Karpas-422 (cell line): Measurements from ENCODE around the gene SSTR5. TPM values are rescaled to one million over a fixed set of nuclear protein-coding genes. Genes with fewer than 3 reads are reported as not detected.

Experiments used
- DNase-seq: peaks from one replicate; pipeline ENCODE4 v3.0.0-alpha.2; 2015
- H2AFZ ChIP-seq: fragments of 200-600 bp; sonication (generic); 2 replicates; pipeline ENCODE4 v1.6.1; 2014; ENCODE audit warnings: antibody characterized with exemption, low read length, mixed read lengths
- H3K27ac ChIP-seq: fragments of 200-600 bp; sonication (generic); 2 replicates; pipeline ENCODE4 v1.5.1; 2014; ENCODE audit warnings: mild to moderate bottlenecking, low read length, moderate library complexity
- H3K27me3 ChIP-seq: fragments of 200-600 bp; sonication (generic); 2 replicates; pipeline ENCODE4 v1.6.1; 2014; ENCODE audit warnings: low read length, mixed read lengths
- H3K36me3 ChIP-seq: fragments of 200-600 bp; sonication (generic); 2 replicates; pipeline ENCODE4 v1.6.1; 2014; ENCODE audit warnings: low read length, mixed read lengths; ENCODE audit not compliant: insufficient read depth
- H3K4me1 ChIP-seq: fragments of 200-600 bp; sonication (generic); 2 replicates; pipeline ENCODE4 v1.6.1; 2014; ENCODE audit warnings: mild to moderate bottlenecking, low read length, mixed read lengths
- H3K4me2 ChIP-seq: fragments of 200-600 bp; sonication (generic); 2 replicates; pipeline ENCODE4 v1.6.1; 2014; ENCODE audit warnings: low read length, low read depth, mild to moderate bottlenecking; ENCODE audit not compliant: poor library complexity, severe bottlenecking
- H3K4me3 ChIP-seq: fragments of 200-600 bp; sonication (generic); 2 replicates; pipeline ENCODE4 v1.5.1; 2014; ENCODE audit warnings: mild to moderate bottlenecking, antibody characterized with exemption, low read length, mixed read lengths
- H3K79me2 ChIP-seq: fragments of 200-600 bp; sonication (generic); 2 replicates; pipeline ENCODE4 v1.6.1; 2014; ENCODE audit warnings: mild to moderate bottlenecking, low read length, mixed read lengths
- H3K9ac ChIP-seq: fragments of 200-600 bp; sonication (generic); 2 replicates; pipeline ENCODE4 v1.6.0; 2014; ENCODE audit warnings: low read length
- H3K9me2 ChIP-seq: fragments of 200-600 bp; sonication (generic), shearing (Covaris generic); replicated peaks from 2 replicates; pipeline ENCODE4 v1.6.0; 2014; ENCODE audit warnings: mild to moderate bottlenecking, low read length, moderate library complexity; ENCODE audit not compliant: insufficient read depth
- H3K9me3 ChIP-seq: fragments of 300-700, 200-600 bp; sonication (generic); 2 replicates; pipeline ENCODE4 v1.6.1; 2014; ENCODE audit warnings: low read length, mixed read lengths
- H4K20me1 ChIP-seq: fragments of 200-600 bp; sonication (generic); 2 replicates; pipeline ENCODE4 v1.6.1; 2014; ENCODE audit warnings: mild to moderate bottlenecking, antibody characterized with exemption, low read length, low read depth; ENCODE audit not compliant: insufficient read depth
- total RNA-seq: library from RNA; depleted of rRNA; stranded (reverse); fragments of >200 nt; shearing (Covaris generic); gene quantifications from 2 replicates; pipeline ENCODE4 v1.2.3, GENCODE V29; 2014; ENCODE audit warnings: low replicate concordance

Gene SSTR5
- total RNA-seq, 1 experiment from 2014 or later, result not detected

GRCh38 chr16:1077877-1078578 lies 5.5 kb downstream of the SSTR5 start:
- Histone ChIP-seq H3K4me2 (no peak overlapping the region), H3K27ac (no peak overlapping the region), H2AFZ (no peak overlapping the region), H3K27me3 (no peaks in the 10 kb centered on the region), H3K9me2 (no peaks in the 10 kb centered on the region), H3K36me3 (no peaks in the 10 kb centered on the region), H3K4me3 (no peak overlapping the region), H4K20me1 (no peaks in the 10 kb centered on the region), H3K79me2 (no peaks in the 10 kb centered on the region), H3K9ac (no peak overlapping the region), H3K4me1 (no peaks in the 10 kb centered on the region), H3K9me3 (no peaks in the 10 kb centered on the region)
- DNase-seq, result no peak

GRCh38 chr16:1078579-1079021 lies 6.1 kb downstream of the SSTR5 start:
- Histone ChIP-seq H3K27ac (no peak overlapping the region), H4K20me1 (no peaks in the 10 kb centered on the region), H3K9ac (no peak overlapping the region), H3K27me3 (no peaks in the 10 kb centered on the region), H3K9me2 (no peaks in the 10 kb centered on the region), H3K4me2 (no peak overlapping the region), H3K9me3 (no peaks in the 10 kb centered on the region), H3K4me1 (no peaks in the 10 kb centered on the region), H2AFZ (no peak overlapping the region), H3K36me3 (no peaks in the 10 kb centered on the region), H3K4me3 (no peak overlapping the region), H3K79me2 (no peaks in the 10 kb centered on the region)
- DNase-seq, result no peak

- H3K9me3 ChIP-seq, result no peaks in the 10 kb centered on the region
- no peaks in the 10 kb centered on the region for H3K36me3 ChIP-seq
- no peak overlapping the region for H2AFZ ChIP-seq
- H3K27me3 ChIP-seq, result no peaks in the 10 kb centered on the region
- H3K79me2 ChIP-seq, result no peaks in the 10 kb centered on the region
- H3K4me2 ChIP-seq, result no peak overlapping the region
- no peak overlapping the region for H3K9ac ChIP-seq
- no peaks in the 10 kb centered on the region for H3K4me1 ChIP-seq
- H3K9me2 ChIP-seq, result no peaks in the 10 kb centered on the region
- no peak overlapping the region for H3K4me3 ChIP-seq
- no peaks in the 10 kb centered on the region for H4K20me1 ChIP-seq
- DNase-seq, result no peak
- no peak overlapping the region for H3K27ac ChIP-seq
These were observed 6.8 kb downstream of the SSTR5 start for GRCh38 chr16:1079341-1079740.

- Histone ChIP-seq H3K4me3 (no peak overlapping the region), H3K9ac (no peak overlapping the region), H3K27ac (no peak overlapping the region), H3K9me3 (no peaks in the 10 kb centered on the region), H3K27me3 (no peaks in the 10 kb centered on the region), H3K4me2 (no peak overlapping the region), H4K20me1 (0 out of 2 replicates have a peak, but pooled peaks cover 2% of the 10 kb centered on the region), H3K9me2 (no peaks in the 10 kb centered on the region), H3K79me2 (no peaks in the 10 kb centered on the region), H2AFZ (no peak overlapping the region), H3K4me1 (no peaks in the 10 kb centered on the region), H3K36me3 (no peaks in the 10 kb centered on the region)
- DNase-seq, result no peak
These were observed 7.4 kb downstream of the SSTR5 start for GRCh38 chr16:1079786-1080525.

GRCh38 chr16:1080801-1081733 lies 8.5 kb downstream of the SSTR5 start:
- Histone ChIP-seq H3K9me3 (no peaks in the 10 kb centered on the region), H3K4me1 (no peaks in the 10 kb centered on the region), H3K79me2 (no peaks in the 10 kb centered on the region), H3K4me3 (no peak overlapping the region), H3K4me2 (no peak overlapping the region), H2AFZ (no peak overlapping the region), H3K9ac (no peak overlapping the region), H3K27ac (no peak overlapping the region), H4K20me1 (0 out of 2 replicates have a peak, but pooled peaks cover 3% of the 10 kb centered on the region), H3K27me3 (no peaks in the 10 kb centered on the region), H3K9me2 (no peaks in the 10 kb centered on the region), H3K36me3 (no peaks in the 10 kb centered on the region)
- DNase-seq, result no peak

GRCh38 chr16:1081734-1082265 lies 9.3 kb downstream of the SSTR5 start:
- H3K27me3 ChIP-seq, result no peaks in the 10 kb centered on the region
- no peak overlapping the region for H3K27ac ChIP-seq
- no peak overlapping the region for H3K4me2 ChIP-seq
- DNase-seq, result no peak
- no peaks in the 10 kb centered on the region for H3K9me2 ChIP-seq
- no peak overlapping the region for H3K9ac ChIP-seq
- no peak overlapping the region for H2AFZ ChIP-seq
- H3K4me1 ChIP-seq, result no peaks in the 10 kb centered on the region
- no peak overlapping the region for H3K4me3 ChIP-seq
- 0 out of 2 replicates have a peak, but pooled peaks cover 3% of the 10 kb centered on the region for H4K20me1 ChIP-seq
- no peaks in the 10 kb centered on the region for H3K79me2 ChIP-seq
- H3K9me3 ChIP-seq, result no peaks in the 10 kb centered on the region
- no peaks in the 10 kb centered on the region for H3K36me3 ChIP-seq

GRCh38 chr16:1082266-1082951 lies 9.9 kb downstream of the SSTR5 start:
- no peaks in the 10 kb centered on the region for H3K79me2 ChIP-seq
- no peak for DNase-seq
- H3K36me3 ChIP-seq, result no peaks in the 10 kb centered on the region
- H3K4me1 ChIP-seq, result no peaks in the 10 kb centered on the region
- no peaks in the 10 kb centered on the region for H3K9me2 ChIP-seq
- H3K4me2 ChIP-seq, result no peak overlapping the region
- no peak overlapping the region for H3K4me3 ChIP-seq
- 0 out of 2 replicates have a peak, but pooled peaks cover 3% of the 10 kb centered on the region for H4K20me1 ChIP-seq
- no peak overlapping the region for H3K9ac ChIP-seq
- H2AFZ ChIP-seq, result no peak overlapping the region
- no peaks in the 10 kb centered on the region for H3K9me3 ChIP-seq
- no peak overlapping the region for H3K27ac ChIP-seq
- H3K27me3 ChIP-seq, result no peaks in the 10 kb centered on the region
